Right kidney (tissue), 9 donors: Measurements from ENCODE around the gene CD302.
"Not testable (repeated sequence)": the region's sequence is repeated elsewhere in the genome, so short reads cannot be mapped to it uniquely, and the experiment has no call there.

ENCODE experiments used
- DNase-seq: peaks from one replicate; pipeline ENCODE4 v3.0.0-alpha.2; 2016
- long read RNA-seq, 8 donors: transcript quantifications; one replicate each; lab custom pipeline, GENCODE V29; 2026

Gene CD302
- long read RNA-seq, donor 1, partial matches to known transcripts: 0 of 3 reads
- long read RNA-seq, donor 1, other reads (novel, unspliced or antisense): 0 of 3 reads
- long read RNA-seq, donor 2, transcript CD302-201 (6 exons, 3,741 nt): major isoform, 6 of 6 reads
- long read RNA-seq, donor 2, partial matches to known transcripts: 0 of 6 reads
- long read RNA-seq, donor 2, other reads (novel, unspliced or antisense): 0 of 6 reads
- long read RNA-seq, donor 3, partial matches to known transcripts: 0 of 3 reads
- long read RNA-seq, donor 3, other reads (novel, unspliced or antisense): 0 of 3 reads
- long read RNA-seq, donor 4, partial matches to known transcripts: 0 of 5 reads
- long read RNA-seq, donor 4, other reads (novel, unspliced or antisense): 0 of 5 reads
- long read RNA-seq, donor 5, transcript CD302-201 (6 exons, 3,741 nt): major isoform, 8 of 8 reads
- long read RNA-seq, donor 5, partial matches to known transcripts: 0 of 8 reads
- long read RNA-seq, donor 5, other reads (novel, unspliced or antisense): 0 of 8 reads
- long read RNA-seq, donor 6, transcript CD302-201 (6 exons, 3,741 nt): major isoform, 5 of 6 reads
- long read RNA-seq, donor 6, partial matches to known transcripts: 0 of 6 reads
- long read RNA-seq, donor 6, other reads (novel, unspliced or antisense): 0 of 6 reads
- long read RNA-seq, donor 7, transcript CD302-201 (6 exons, 3,741 nt): major isoform, 12 of 15 reads
- long read RNA-seq, donor 7, partial matches to known transcripts: 0 of 15 reads
- long read RNA-seq, donor 7, other reads (novel, unspliced or antisense): 0 of 15 reads
- long read RNA-seq, donor 8, partial matches to known transcripts: 0 of 4 reads
- long read RNA-seq, donor 8, other reads (novel, unspliced or antisense): 0 of 4 reads

GRCh38 chr2:159797543-159798375 is at the start of gene CD302:
Gene CD302 (minus strand): TSS chr2:159798208. CDS start chr2:159798198, 10 bp downstream.
- peak; percentile 84 for DNase-seq

- no peak for DNase-seq
Observed at GRCh38 chr2:159846564-159846963, 48.6 kb upstream of the CD302 start.

- DNase-seq: no peak
Observed at GRCh38 chr2:159840616-159841015, 42.6 kb upstream of the CD302 start.

GRCh38 chr2:159832858-159833257 is 34.9 kb upstream of the CD302 start:
- DNase-seq: no peak

DNA sequence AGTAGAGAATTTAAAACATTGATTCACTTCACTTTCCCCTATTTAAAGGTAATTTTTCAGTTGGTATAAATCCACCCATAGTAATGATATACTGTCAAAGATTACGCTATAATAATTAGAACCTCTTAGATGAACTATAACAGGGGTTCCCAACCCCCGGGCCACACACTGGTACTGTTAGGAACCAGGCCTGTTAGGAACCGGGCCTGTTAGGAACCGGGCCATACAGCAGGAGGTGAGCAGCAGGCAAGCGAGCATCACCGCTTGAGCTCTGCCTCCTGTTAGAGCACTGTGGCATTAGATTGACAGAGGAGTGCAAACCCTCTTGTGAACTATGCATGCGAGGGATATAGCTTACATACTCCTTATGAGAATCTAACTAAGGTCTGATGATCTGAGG is 34.0 kb upstream of the CD302 start:
- no peak for DNase-seq

DNA sequence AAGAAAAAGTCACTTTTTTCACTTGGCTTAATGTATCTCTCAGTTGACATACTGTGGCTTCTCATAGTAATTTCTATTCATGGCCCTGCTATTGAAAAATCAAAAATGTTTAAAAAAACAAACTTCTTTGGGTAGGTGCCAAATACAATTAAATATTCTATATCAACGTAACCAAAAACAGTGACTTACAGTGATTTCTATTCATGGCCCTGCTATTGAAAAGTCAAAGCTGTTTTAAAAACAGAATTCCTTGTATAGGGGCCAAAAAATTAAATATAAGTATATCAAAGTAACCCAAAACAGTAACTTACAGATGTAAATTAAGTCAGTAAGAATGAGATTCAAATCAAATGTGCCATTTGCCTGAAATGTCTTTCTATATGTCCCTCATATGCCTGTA is 31.4 kb upstream of the CD302 start:
- DNase-seq: no peak

GRCh38 chr2:159828738-159829137 is 30.7 kb upstream of the CD302 start:
- DNase-seq: no peak

DNA sequence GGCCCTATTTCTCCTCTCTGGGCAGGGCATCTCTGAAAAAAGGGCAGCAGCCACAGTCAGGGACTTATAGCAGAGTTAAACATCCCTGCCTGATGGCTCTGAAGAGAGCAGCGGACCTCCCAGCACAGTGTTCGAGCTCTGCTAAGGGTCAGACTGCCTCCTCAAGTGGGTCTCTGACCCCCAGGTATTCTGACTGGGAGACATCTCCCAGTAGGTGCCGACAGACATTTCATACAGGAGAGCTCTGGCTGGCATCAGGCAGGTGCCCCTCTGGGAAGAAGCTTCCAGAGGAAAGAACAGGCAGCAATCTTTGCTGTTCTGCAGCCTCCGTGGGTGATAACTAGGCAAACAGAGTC is 24.4 kb upstream of the CD302 start:
- not testable (repeated sequence) for DNase-seq

- not testable (repeated sequence) for DNase-seq
Observed at GRCh38 chr2:159821775-159822477, 23.9 kb upstream of the CD302 start.

DNA sequence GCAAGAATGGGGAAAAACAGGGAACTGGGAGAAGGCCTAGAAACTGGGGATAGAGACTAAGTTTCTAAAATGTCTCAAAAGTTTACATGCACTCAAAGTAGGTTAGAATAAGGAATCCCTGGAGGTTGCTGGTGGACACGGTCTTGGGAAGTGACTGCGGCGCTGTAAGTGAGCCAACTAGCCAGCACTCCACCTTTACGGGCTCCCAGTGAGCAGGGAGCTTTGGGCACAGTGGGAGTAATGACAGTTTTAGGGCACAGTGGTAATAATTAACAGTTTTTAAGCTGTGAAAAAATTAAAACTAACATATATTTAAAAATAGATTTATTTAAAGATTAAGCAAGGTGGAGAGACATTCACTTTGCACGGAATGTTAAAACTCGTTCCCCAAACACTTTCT is 20.9 kb upstream of the CD302 start:
- no peak for DNase-seq

- no peak for DNase-seq
Observed at GRCh38 chr2:159817283-159817682, 19.3 kb upstream of the CD302 start.

GRCh38 chr2:159811232-159811631 is 13.2 kb upstream of the CD302 start:
- DNase-seq: no peak

DNA sequence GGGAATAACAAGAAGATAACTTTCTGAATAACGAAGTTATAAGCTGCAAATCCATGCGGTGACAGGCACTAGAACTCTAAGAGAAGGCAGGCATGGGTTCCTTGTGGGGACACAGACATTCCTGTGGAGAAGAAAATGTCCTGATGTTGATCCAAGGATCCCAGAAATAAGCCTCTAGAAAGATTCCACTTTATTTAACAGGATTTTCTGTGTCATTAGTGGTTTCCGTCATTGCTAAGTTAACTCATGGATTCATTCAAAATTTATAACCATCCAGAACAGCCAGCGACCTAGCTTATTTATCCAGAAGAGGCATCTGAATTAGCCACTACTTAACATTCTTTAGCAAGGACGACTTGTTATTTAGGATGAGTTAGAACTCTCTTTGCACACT is 10.0 kb upstream of the CD302 start:
- no peak for DNase-seq

GRCh38 chr2:159807183-159808031 is 9.4 kb upstream of the CD302 start:
- no peak for DNase-seq

DNA sequence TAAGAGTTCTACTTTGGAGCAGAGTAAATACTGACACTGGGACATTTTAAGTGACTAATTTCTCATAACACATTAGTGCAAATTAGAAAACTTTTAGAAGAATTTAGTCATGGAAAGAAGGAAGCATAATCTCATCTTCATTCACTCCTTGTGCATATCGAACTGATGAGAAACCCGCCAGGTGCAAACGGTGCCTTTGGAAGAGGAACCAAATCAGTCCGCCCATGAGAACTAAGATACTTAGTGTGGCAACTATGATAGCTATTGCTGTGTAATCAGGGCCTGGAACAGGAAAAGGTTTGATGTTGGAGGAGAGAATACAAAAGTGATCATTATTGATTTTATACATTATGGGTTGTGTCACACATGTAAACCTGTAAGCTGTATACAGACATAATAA is 6.9 kb upstream of the CD302 start:
- no peak for DNase-seq

DNA sequence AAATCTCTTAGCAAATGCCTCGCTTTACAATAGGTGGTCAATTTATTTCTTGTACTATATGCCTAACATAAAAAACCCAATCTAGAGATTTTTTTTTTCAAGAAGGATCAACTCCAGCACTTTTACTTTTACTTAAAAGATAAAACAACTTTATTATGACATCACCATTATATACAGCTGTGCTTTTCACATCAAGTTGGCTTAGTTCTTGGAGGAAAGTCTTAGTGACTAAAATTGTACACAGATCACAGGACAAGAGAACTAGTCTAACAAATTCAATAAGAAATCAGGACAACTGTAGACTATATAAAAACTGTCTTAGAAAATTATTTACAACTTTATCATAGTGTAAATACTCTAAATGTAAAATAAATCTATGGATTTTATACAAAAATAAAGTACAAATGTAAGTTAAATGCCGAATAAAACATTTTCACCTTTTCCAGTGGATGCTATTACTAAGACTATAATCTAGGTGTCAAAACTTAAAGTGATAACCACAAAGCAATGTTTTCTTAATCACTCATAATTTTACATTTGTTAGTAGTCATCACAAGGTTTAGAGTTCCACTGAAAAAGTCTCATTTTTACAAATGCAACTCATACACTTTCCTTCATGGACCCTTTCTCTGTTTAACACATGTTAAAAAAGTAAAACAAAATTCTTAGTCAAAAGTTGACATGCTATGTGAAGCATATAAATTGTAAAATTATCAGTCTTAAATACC is 5.4 kb upstream of the CD302 start:
- DNase-seq: no peak

- no peak for DNase-seq
Observed at GRCh38 chr2:159802673-159803072, 4.7 kb upstream of the CD302 start.

GRCh38 chr2:159799833-159800232 is 1.8 kb upstream of the CD302 start:
- no peak for DNase-seq

DNA sequence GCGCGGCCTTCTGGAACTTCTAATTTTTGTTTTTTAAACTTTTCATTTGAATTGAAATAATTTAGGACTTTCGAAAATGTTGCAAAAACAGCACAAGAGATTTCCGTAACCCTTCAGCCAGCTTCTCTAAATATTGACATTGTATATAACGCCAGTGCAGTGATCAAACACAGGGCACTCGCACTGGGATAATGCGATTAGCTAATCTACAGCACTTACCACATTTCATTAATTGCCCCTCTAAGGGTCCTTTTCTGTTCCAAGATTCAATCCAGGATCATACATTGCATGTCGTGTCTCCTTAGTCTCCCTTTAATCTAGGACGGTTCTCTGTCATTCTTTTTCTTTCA is 343 bp upstream of the CD302 start:
- no peak for DNase-seq

- DNase-seq: no peak
Observed at GRCh38 chr2:159797225-159797542, 824 bp downstream of the CD302 start.
